Eye (tissue), 1 donor: Measurements from ENCODE around the gene CDC20.

Experiments used
- DNase-seq: peaks from one replicate; pipeline ENCODE4 v3.0.0-alpha.2; 2015

The CDC20 gene

GRCh38 chr1:43329995-43330751 is 28.6 kb upstream of the CDC20 start:
- DNase-seq = no peak

DNA sequence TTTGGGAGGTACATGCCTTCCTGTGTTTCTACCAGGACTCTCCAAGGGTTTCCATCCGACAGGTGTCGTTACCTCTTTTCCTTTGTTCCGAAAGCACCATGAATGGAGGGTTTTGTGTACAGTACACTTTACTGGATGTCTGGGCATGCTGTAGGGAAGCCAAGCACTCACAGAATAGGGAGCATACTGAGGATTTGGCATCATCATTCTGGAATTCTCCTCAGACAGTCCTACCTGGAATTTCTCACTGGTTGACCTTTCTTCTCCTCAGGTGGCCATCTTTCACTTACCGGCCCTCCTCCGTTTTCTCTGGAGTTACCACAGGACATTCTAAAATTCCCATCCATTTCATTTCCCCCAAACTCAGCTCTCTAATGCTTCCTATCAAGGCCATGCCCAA is 27.1 kb upstream of the CDC20 start:
- no peak for DNase-seq

- no peak for DNase-seq
Observed at GRCh38 chr1:43334453-43335205, 24.2 kb upstream of the CDC20 start.

- DNase-seq = no peak
Observed at GRCh38 chr1:43337588-43337987, 21.2 kb upstream of the CDC20 start, which contains the start of gene MPL. Gene MPL, plus strand, starts transcription at chr1:43337818. Its CDS starts 31 bp downstream, at chr1:43337849.

DNA sequence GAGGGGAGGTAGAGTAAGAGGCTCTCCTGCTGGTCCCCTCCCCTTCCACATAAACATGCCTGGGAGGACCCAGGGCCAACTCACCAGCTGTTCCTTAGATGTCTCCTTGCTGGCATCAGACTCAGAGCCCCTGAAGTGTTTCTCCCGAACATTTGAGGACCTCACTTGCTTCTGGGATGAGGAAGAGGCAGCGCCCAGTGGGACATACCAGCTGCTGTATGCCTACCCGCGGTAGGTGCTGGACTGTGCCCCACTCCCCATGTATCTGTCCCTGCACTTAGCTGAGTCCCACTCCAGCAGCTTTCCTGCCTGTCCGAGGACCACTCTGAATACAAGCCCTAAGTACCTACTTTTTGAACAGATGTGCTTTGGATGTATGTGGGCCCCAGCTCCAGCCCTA is 20.8 kb upstream of the CDC20 start:
- no peak for DNase-seq

GRCh38 chr1:43339584-43340232 is 19.1 kb upstream of the CDC20 start:
- no peak for DNase-seq

- DNase-seq = no peak
Observed at GRCh38 chr1:43340559-43340958, 18.2 kb upstream of the CDC20 start.

GRCh38 chr1:43344267-43344850 is 14.4 kb upstream of the CDC20 start:
- DNase-seq = no peak

DNA sequence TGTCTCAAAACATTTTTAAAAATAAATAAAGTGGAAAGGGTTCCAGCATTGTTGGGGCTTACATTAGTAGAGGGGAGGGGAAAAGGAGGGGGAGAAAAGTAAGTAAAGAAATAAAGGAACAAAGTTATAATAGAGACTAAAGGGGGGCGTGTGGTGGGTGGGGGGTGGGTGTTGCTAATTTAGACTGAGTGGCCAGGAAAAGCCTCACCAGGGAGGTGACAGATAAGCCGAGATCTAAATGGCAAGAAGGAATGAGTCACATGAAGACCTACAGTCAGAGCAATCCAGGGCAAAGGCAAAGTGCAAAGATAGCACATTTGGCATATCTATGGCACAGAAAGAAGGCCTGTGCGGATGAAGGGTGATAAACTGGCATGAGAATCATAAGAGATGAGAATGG is 13.7 kb upstream of the CDC20 start:
- DNase-seq = no peak

DNA sequence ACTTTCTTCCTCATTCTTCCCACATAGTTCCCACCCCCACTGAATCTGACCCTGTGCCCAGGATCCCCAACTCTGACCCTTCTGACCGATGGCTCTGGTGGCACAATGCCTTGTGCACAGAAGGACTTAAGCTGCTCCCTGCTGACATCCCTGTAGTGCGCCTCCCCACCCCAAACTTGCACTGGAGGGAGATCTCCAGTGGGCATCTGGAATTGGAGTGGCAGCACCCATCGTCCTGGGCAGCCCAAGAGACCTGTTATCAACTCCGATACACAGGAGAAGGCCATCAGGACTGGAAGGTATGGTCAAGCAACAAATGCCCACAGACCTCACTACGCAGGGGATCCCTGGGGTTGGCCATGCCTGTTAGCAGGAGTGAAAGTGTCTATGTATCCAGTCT is 12.1 kb upstream of the CDC20 start:
- no peak for DNase-seq

GRCh38 chr1:43348343-43348808 is 10.4 kb upstream of the CDC20 start:
- no peak for DNase-seq

- peak; percentile 93 for DNase-seq
Observed at GRCh38 chr1:43348809-43349593, 9.8 kb upstream of the CDC20 start.

- DNase-seq = no peak
Observed at GRCh38 chr1:43349594-43350306, 9.0 kb upstream of the CDC20 start.

DNA sequence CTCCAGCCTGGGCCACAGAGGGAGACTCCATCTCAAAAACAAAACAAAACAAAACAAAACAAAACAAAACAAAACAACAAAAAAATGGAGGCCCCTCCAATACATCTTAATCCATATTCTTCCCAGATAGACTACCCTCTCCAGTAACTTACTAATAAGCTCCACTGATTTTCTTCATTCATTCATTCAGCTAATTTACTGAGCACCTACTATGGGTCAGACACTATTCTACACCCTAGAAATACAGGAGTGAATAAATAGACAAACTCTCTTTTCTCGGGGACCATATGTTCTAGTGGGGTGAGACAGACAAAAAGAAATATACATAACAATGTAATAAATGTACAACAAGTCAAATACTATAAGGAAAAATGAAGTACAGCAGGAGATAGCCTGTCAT is 7.8 kb upstream of the CDC20 start:
- DNase-seq = no peak

DNA sequence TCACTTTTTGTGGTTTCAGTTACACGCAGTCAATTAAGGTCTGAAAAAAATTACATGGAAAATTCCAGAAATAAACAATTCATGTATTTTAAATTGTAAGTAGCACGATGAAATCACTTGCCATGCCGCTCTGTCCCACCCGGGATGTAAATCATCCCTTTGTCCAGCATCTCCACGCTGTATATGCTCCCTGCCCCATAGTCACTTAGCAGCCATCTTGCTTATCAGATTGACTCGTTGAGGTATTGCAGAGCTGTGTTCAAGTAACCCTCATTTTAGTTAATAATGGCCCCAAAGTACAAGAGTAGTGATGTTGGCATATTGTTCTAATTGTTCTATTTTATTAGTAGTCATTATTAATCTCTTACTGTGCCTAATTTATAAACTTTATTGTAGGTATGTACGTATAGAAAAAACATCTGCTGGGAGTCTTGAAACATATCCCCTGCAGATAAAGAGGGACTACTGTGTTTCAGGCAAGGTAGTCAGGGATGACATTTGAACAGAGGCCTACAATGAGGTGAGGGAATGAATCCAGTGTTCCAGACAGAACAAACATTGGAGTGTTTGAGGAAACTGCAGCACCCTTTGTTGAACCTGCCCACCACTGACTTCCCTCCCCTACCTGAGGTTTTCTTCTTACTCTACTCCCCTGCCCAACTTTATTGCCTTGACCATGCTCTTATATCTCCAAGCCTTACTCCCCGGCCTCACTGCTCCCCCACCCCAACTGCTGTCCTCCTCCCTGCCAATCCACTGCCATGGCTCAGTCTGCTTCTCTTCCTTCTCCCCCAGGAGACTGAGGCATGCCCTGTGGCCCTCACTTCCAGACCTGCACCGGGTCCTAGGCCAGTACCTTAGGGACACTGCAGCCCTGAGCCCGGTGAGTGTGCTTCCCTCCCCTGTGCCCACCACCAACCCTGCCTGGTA is 7.1 kb upstream of the CDC20 start:
- no peak for DNase-seq

DNA sequence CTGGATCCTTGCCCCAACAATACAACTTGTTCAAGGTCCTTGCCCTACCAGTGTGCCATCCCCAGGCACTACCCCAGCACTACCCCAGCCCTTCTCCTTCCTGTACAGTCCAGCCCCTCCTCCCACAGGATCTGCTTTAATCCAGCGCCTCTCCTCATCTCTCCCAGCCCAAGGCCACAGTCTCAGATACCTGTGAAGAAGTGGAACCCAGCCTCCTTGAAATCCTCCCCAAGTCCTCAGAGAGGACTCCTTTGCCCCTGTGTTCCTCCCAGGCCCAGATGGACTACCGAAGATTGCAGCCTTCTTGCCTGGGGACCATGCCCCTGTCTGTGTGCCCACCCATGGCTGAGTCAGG is 6.5 kb upstream of the CDC20 start:
- no peak for DNase-seq

DNA sequence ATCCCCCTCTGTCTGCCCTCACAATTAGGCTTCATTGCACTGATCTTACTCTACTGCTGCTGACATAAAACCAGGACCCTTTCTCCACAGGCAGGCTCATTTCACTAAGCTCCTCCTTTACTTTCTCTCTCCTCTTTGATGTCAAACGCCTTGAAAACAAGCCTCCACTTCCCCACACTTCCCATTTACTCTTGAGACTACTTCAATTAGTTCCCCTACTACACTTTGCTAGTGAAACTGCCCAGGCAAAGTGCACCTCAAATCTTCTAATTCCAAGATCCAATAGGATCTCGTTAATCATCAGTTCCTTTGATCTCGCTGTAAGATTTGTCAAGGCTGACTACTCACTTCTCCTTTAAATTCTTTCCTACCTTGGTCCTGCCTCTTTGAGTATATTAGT is 5.9 kb upstream of the CDC20 start:
- no peak for DNase-seq

GRCh38 chr1:43354471-43354870 is 4.3 kb upstream of the CDC20 start:
- DNase-seq = no peak

DNA sequence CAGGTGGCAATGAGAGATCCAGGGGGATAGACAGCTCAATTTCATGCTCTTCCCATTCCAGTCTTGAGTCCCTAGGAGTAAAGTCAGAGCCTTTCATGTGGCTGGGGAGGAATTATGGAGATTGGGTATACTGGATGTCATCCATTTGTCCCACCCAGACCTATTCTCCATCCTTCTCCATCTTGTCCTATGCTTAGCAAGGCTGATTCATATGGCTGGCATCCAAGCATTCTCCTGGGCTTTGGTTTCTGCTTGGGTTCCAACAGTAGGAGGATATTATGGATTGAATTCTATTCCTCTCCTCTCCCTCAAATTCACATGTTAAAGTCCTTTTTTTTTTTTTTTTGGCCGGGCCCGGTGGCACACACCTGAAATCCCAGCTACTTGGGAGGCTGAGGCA is 3.8 kb upstream of the CDC20 start:
- DNase-seq = no peak

- DNase-seq = no peak
Observed at GRCh38 chr1:43357251-43357650, 1.5 kb upstream of the CDC20 start.
